ENCODE results near the gene SCN8A. TPM values are rescaled to one million over a fixed set of nuclear protein-coding genes. Genes with fewer than 3 reads are reported as not detected.

The SCN8A gene
- total RNA-seq, 1 experiment from 2014 or later = 5.4 TPM

GRCh38 chr12:51620448-51620847 is 29.4 kb downstream of the SCN8A start:
- Histone ChIP-seq H3K27me3 (replicated peaks; ENCODE audit: insufficient read depth, low read depth, low read length, poor library complexity) (no peaks in the 10 kb centered on the region), H3K4me1 (ENCODE audit: insufficient read depth, low read length, poor library complexity, severe bottlenecking) (peaks cover 8% of the 10 kb centered on the region), H3K27ac (ENCODE audit: low read depth, low read length, poor library complexity, severe bottlenecking) (no peak overlapping the region), H3K9me3 (ENCODE audit: low read depth, low read length, poor library complexity, severe bottlenecking) (peaks cover 3% of the 10 kb centered on the region), H3K36me3 (ENCODE audit: insufficient read depth, low read length, poor library complexity, severe bottlenecking) (no peaks in the 10 kb centered on the region), H3K4me3 (ENCODE audit: low read depth, low read length, poor library complexity, severe bottlenecking) (no peak overlapping the region)
- intact Hi-C loops (cut with micrococcal nuclease; ENCODE audit: unreplicated experiment) = no loop called here
- ChIA-PET POLR2A (ENCODE audit: low non-redundant PET) (interaction anchor here (0.6 kb wide), 1 partner anchor 39 kb away, joined by 3 read pairs; no protein-coding TSS in a partner anchor), CTCF (no interaction called here)
- no peak for DNase-seq (ENCODE audit: low spot score)
- BruUV-seq (replicated peaks) = no TSS peak
- TF ChIP-seq CTCF (conservative IDR thresholded peaks at IDR 0.05; ENCODE audit: low read depth, low read length) = no peak
- TF ChIP-seq EZH2 (IDR thresholded peaks at IDR 0.05; ENCODE audit: borderline replicate concordance, low read depth, low read length, poor library complexity, severe bottlenecking) = no peak

GRCh38 chr12:51621156-51621922 is 30.3 kb downstream of the SCN8A start:
- BruUV-seq (replicated peaks) = no TSS peak
- Histone ChIP-seq H3K27ac (ENCODE audit: low read depth, low read length, poor library complexity, severe bottlenecking) (no peak overlapping the region), H3K9me3 (ENCODE audit: low read depth, low read length, poor library complexity, severe bottlenecking) (peaks cover 3% of the 10 kb centered on the region), H3K4me3 (ENCODE audit: low read depth, low read length, poor library complexity, severe bottlenecking) (no peak overlapping the region), H3K36me3 (ENCODE audit: insufficient read depth, low read length, poor library complexity, severe bottlenecking) (no peaks in the 10 kb centered on the region), H3K27me3 (replicated peaks; ENCODE audit: insufficient read depth, low read depth, low read length, poor library complexity) (no peaks in the 10 kb centered on the region), H3K4me1 (ENCODE audit: insufficient read depth, low read length, poor library complexity, severe bottlenecking) (peaks cover 8% of the 10 kb centered on the region)
- intact Hi-C loops (cut with micrococcal nuclease; ENCODE audit: unreplicated experiment) = no loop called here
- TF ChIP-seq EZH2 (IDR thresholded peaks at IDR 0.05; ENCODE audit: borderline replicate concordance, low read depth, low read length, poor library complexity, severe bottlenecking) (no peak), CTCF (conservative IDR thresholded peaks at IDR 0.05; ENCODE audit: low read depth, low read length) (no peak)
- ChIA-PET CTCF (no interaction called here), POLR2A (ENCODE audit: low non-redundant PET) (no interaction called here)
- no peak for DNase-seq (ENCODE audit: low spot score)

GRCh38 chr12:51622564-51622963 is 31.5 kb downstream of the SCN8A start:
- BruUV-seq (replicated peaks) = no TSS peak
- peaks cover 8% of the 10 kb centered on the region for H3K4me1 ChIP-seq (ENCODE audit: insufficient read depth, low read length, poor library complexity, severe bottlenecking)
- intact Hi-C loops (cut with micrococcal nuclease; ENCODE audit: unreplicated experiment) = no loop called here
- no peak overlapping the region for H3K27ac ChIP-seq (ENCODE audit: low read depth, low read length, poor library complexity, severe bottlenecking)
- POLR2A ChIA-PET (ENCODE audit: low non-redundant PET) = no interaction called here
- no peaks in the 10 kb centered on the region for H3K27me3 ChIP-seq (replicated peaks; ENCODE audit: insufficient read depth, low read depth, low read length, poor library complexity)
- no peaks in the 10 kb centered on the region for H3K36me3 ChIP-seq (ENCODE audit: insufficient read depth, low read length, poor library complexity, severe bottlenecking)
- CTCF ChIA-PET = no interaction called here
- H3K9me3 ChIP-seq (ENCODE audit: low read depth, low read length, poor library complexity, severe bottlenecking) = no peaks in the 10 kb centered on the region
- DNase-seq (ENCODE audit: low spot score) = peak; percentile 59
- TF ChIP-seq CTCF (conservative IDR thresholded peaks at IDR 0.05; ENCODE audit: low read depth, low read length) = no peak
- no peak overlapping the region for H3K4me3 ChIP-seq (ENCODE audit: low read depth, low read length, poor library complexity, severe bottlenecking)

Measured in A673 (cell line).